ENCODE results near the gene ADORA3. TPM values are rescaled to one million over a fixed set of nuclear protein-coding genes. Genes with fewer than 3 reads are reported as not detected.

ADORA3 gene
- total and polyA plus RNA-seq, 5 experiments from 2014 or later, result 0.62 TPM; not detected in 4

- Mint-ChIP-seq H3K4me3 (peak overlapping the region in 8 of 10 donors; percentile 46 to 86 (median 66)), H3K9me3 (no peaks in the 10 kb centered on the region), H3K4me1 (peaks cover 25 to 50% (median 47%) of the 10 kb centered on the region in 4 donors), H3K36me3 (no peaks in the 10 kb centered on the region), H3K27me3 (no peaks in the 10 kb centered on the region), H3K27ac (peak overlapping the region in 8 of 10 donors; percentile 15 to 91 (median 56))
- peak; percentile 11 to 18 for ATAC-seq
- POLR2A ChIA-PET, result interaction anchor here (0.6 to 2.0 kb wide), 5 partner anchors 10 to 136 kb away, joined by 3 to 30 read pairs (median 4); no protein-coding TSS in a partner anchor
- DNase-seq, result peak in 5 of 10 donors; percentile 27 to 55 (median 45)
These were observed 14.2 kb upstream of the ADORA3 start for GRCh38 chr1:111517469-111518225.

GRCh38 chr1:111516005-111516535 is 12.6 kb upstream of the ADORA3 start:
- peak overlapping the region; percentile 58 to 94 (median 84) for H3K27ac Mint-ChIP-seq
- no peaks in the 10 kb centered on the region for H3K36me3 Mint-ChIP-seq
- H3K27me3 Mint-ChIP-seq, result no peaks in the 10 kb centered on the region
- peak overlapping the region; percentile 65 to 86 (median 80) for H3K4me3 Mint-ChIP-seq
- ATAC-seq (peak; percentile 74 to 87), DNase-seq (peak in 9 of 10 donors; percentile 26 to 76 (median 59))
- POLR2A ChIA-PET, result interaction anchor here (0.8 to 2.0 kb wide), 9 partner anchors 8 to 104 kb away, joined by 3 to 30 read pairs (median 4); partner anchors contain the start of gene RAP1A
- H3K9me3 Mint-ChIP-seq, result no peaks in the 10 kb centered on the region
- H3K4me1 Mint-ChIP-seq, result peaks cover 30 to 50% (median 47%) of the 10 kb centered on the region in 4 donors

GRCh38 chr1:111515291-111516004 is 12.0 kb upstream of the ADORA3 start:
- ATAC-seq (peak; percentile 9 to 38), DNase-seq (peak in 3 of 10 donors; percentile 12 to 22 (median 15))
- Mint-ChIP-seq H3K9me3 (no peaks in the 10 kb centered on the region), H3K27me3 (no peaks in the 10 kb centered on the region), H3K27ac (peak overlapping the region in 9 of 10 donors; percentile 16 to 91 (median 84)), H3K36me3 (no peaks in the 10 kb centered on the region), H3K4me3 (peak overlapping the region; percentile 65 to 86 (median 80)), H3K4me1 (peaks cover 30 to 50% (median 47%) of the 10 kb centered on the region in 4 donors)
- POLR2A ChIA-PET, result interaction anchor here (1.2 to 1.7 kb wide), 4 partner anchors 19 to 105 kb away, joined by 3 to 8 read pairs (median 4); partner anchors contain the start of gene RAP1A

GRCh38 chr1:111513410-111514020 is 10.1 kb upstream of the ADORA3 start:
- Mint-ChIP-seq H3K27ac (peak overlapping the region in 6 of 10 donors; percentile 3 to 61 (median 51)), H3K4me1 (peaks cover 27 to 49% (median 42%) of the 10 kb centered on the region in 4 donors), H3K27me3 (no peaks in the 10 kb centered on the region)

GRCh38 chr1:111512931-111513330 is 9.5 kb upstream of the ADORA3 start:
- H3K27me3 Mint-ChIP-seq, result no peaks in the 10 kb centered on the region
- H3K9me3 Mint-ChIP-seq, result no peaks in the 10 kb centered on the region
- peak overlapping the region in 3 of 10 donors; percentile 7 to 13 (median 8) for H3K4me3 Mint-ChIP-seq
- POLR2A ChIA-PET, result interaction anchor here (1.0 kb wide), 1 partner anchor 80 kb away, joined by 3 read pairs; no protein-coding TSS in a partner anchor
- H3K36me3 Mint-ChIP-seq, result no peaks in the 10 kb centered on the region
- ATAC-seq, result no peak
- no peak for DNase-seq
- H3K4me1 Mint-ChIP-seq, result peaks cover 29 to 49% (median 43%) of the 10 kb centered on the region in 4 donors
- H3K27ac Mint-ChIP-seq, result peak overlapping the region in 5 of 10 donors; percentile 32 to 60 (median 45)

More at GRCh38 chr1:111513410-111514020, 10.1 kb upstream of the ADORA3 start:
- POLR2A ChIA-PET, result no interaction called here
- Mint-ChIP-seq H3K4me3 (peak overlapping the region in 2 of 10 donors; percentile 8 to 66), H3K9me3 (no peaks in the 10 kb centered on the region), H3K36me3 (no peaks in the 10 kb centered on the region)
- DNase-seq (no peak), ATAC-seq (no peak)

- DNase-seq (no peak), ATAC-seq (no peak)
- Mint-ChIP-seq H3K27me3 (no peaks in the 10 kb centered on the region), H3K27ac (peak overlapping the region in 7 of 10 donors; percentile 8 to 60 (median 48)), H3K4me1 (peaks cover 25 to 49% (median 41%) of the 10 kb centered on the region in 4 donors), H3K4me3 (peak overlapping the region in 3 of 10 donors; percentile 7 to 55 (median 55)), H3K36me3 (no peaks in the 10 kb centered on the region), H3K9me3 (no peaks in the 10 kb centered on the region)
- POLR2A ChIA-PET, result interaction anchor here (1.0 kb wide), 1 partner anchor 81 kb away, joined by 3 read pairs; no protein-coding TSS in a partner anchor
These were observed 8.9 kb upstream of the ADORA3 start for GRCh38 chr1:111512132-111512889.

GRCh38 chr1:111511370-111511769 is 7.9 kb upstream of the ADORA3 start:
- DNase-seq (peak in 3 of 10 donors; percentile 31 to 40 (median 38)), ATAC-seq (no peak)
- Mint-ChIP-seq H3K36me3 (no peaks in the 10 kb centered on the region), H3K4me3 (no peak overlapping the region), H3K4me1 (peaks cover 21 to 45% (median 37%) of the 10 kb centered on the region in 4 donors), H3K9me3 (no peaks in the 10 kb centered on the region), H3K27ac (no peak overlapping the region), H3K27me3 (no peaks in the 10 kb centered on the region)
- POLR2A ChIA-PET, result interaction anchor here (0.8 kb wide), 1 partner anchor 244 kb away, joined by 3 read pairs; the partner anchor contains the start of gene DDX20

- Mint-ChIP-seq H3K27ac (no peak overlapping the region), H3K4me1 (peaks cover 28 to 49% (median 39%) of the 10 kb centered on the region in 4 donors), H3K36me3 (no peaks in the 10 kb centered on the region), H3K27me3 (no peaks in the 10 kb centered on the region), H3K4me3 (no peak overlapping the region), H3K9me3 (no peaks in the 10 kb centered on the region)
- POLR2A ChIA-PET, result no interaction called here
- DNase-seq (no peak), ATAC-seq (no peak)
These were observed 6.6 kb upstream of the ADORA3 start for GRCh38 chr1:111509997-111510375.

- Mint-ChIP-seq H3K4me3 (peak overlapping the region; percentile 62 to 90 (median 84)), H3K27me3 (no peaks in the 10 kb centered on the region), H3K36me3 (no peaks in the 10 kb centered on the region), H3K4me1 (peaks cover 33 to 59% (median 52%) of the 10 kb centered on the region in 4 donors), H3K9me3 (no peaks in the 10 kb centered on the region), H3K27ac (peak overlapping the region in 9 of 10 donors; percentile 79 to 98 (median 95))
- ATAC-seq, result peak; percentile 64 to 65
- POLR2A ChIA-PET, result interaction anchor here (0.6 to 3.6 kb wide), 42 partner anchors 9 to 1717 kb away, joined by 3 to 34 read pairs (median 4); partner anchors contain the start of genes C1orf162, DDX20, INKA2 and RAP1A
- DNase-seq, result peak in 9 of 10 donors; percentile 18 to 72 (median 35)
These were observed 4.2 kb upstream of the ADORA3 start for GRCh38 chr1:111507411-111508201.

GRCh38 chr1:111506561-111506960 is 3.1 kb upstream of the ADORA3 start:
- H3K4me1 Mint-ChIP-seq, result peaks cover 29 to 61% (median 55%) of the 10 kb centered on the region in 4 donors
- no peak for ATAC-seq
- H3K27me3 Mint-ChIP-seq, result no peaks in the 10 kb centered on the region
- H3K9me3 Mint-ChIP-seq, result no peaks in the 10 kb centered on the region
- POLR2A ChIA-PET, result interaction anchor here (0.8 to 3.6 kb wide), 6 partner anchors 10 to 248 kb away, joined by 3 to 33 read pairs (median 18); partner anchors contain the start of gene RAP1A
- H3K4me3 Mint-ChIP-seq, result peak overlapping the region in 8 of 10 donors; percentile 29 to 61 (median 52)
- H3K36me3 Mint-ChIP-seq, result no peaks in the 10 kb centered on the region
- peak overlapping the region; percentile 43 to 94 (median 81) for H3K27ac Mint-ChIP-seq
- DNase-seq, result no peak

Data from naive thymus-derived CD8-positive, alpha-beta T cell (primary cell).